Pons (tissue), 1 donor: ENCODE measurements around the gene DNAI4.
"Not testable (repeated sequence)": the region's sequence is repeated elsewhere in the genome, so short reads cannot be mapped to it uniquely, and the experiment has no call there.

Source experiments
- DNase-seq: peaks from one replicate; pipeline ENCODE4 v3.0.0-alpha.2; 2016; ENCODE audit warnings: low spot score

DNAI4 gene, protein sequence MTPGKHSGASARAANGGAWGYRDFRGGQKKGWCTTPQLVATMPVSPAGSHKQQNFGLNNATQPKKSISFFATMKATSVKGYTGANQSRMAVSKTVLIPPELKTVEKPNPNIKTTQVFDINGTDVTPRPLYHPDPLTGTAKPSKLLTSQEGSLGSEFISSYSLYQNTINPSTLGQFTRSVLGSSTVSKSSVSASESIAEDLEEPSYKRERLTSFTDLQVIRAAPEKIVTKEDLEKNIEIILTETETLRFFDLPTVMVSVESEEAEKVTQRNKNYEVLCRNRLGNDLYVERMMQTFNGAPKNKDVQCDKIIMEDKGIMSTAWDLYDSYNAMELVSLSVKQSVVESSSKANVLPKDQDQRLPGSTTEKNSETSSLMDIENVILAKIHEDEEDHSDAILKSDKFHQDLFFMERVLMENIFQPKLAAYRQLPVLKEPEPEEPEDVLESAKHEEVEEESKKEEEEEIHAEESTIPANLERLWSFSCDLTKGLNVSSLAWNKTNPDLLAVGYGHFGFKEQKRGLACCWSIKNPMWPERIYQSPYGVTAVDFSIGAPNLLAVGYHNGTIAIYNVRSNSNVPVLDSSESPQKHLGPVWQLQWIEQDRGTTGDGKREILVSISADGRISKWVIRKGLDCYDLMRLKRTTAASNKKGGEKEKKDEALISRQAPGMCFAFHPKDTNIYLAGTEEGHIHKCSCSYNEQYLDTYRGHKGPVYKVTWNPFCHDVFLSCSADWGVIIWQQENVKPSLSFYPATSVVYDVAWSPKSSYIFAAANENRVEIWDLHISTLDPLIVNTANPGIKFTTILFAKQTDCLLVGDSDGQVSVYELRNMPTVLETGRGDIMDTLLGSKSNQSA

GRCh38 chr1:66924756-66925557 lies at the start of gene DNAI4, which contains the start of gene MIER1:
Gene DNAI4, minus strand, starts transcription at chr1:66924856. Its CDS starts 25 bp downstream, at chr1:66924831.
Gene MIER1, plus strand, starts transcription at chr1:66924990. Its CDS starts 39 bp downstream, at chr1:66925029.
- peak; percentile 97 for DNase-seq

DNA sequence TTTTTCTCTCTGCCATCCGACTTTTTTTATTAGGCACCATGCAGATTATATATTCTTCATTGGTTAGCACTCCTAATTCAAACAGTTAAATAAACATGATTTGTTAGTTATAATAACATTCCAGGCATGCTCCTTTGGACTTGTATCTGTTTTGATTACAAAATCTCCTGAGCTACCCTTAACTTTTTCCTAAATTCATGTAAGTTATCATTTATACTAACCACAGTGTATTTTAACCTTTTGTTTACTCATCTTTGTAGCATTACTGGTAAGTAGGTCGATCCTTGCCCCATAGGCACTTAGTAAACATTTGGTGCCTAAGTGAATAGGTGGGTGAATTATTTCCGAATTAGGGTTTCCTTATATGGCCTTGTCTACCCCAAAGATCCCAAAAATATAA lies 43.9 kb upstream of the DNAI4 start:
- DNase-seq = no peak

- DNase-seq = not testable (repeated sequence)
Measured at GRCh38 chr1:66966188-66966873, 41.7 kb upstream of the DNAI4 start.

- DNase-seq = no peak
Measured at GRCh38 chr1:66957938-66958337, 33.3 kb upstream of the DNAI4 start.

DNA sequence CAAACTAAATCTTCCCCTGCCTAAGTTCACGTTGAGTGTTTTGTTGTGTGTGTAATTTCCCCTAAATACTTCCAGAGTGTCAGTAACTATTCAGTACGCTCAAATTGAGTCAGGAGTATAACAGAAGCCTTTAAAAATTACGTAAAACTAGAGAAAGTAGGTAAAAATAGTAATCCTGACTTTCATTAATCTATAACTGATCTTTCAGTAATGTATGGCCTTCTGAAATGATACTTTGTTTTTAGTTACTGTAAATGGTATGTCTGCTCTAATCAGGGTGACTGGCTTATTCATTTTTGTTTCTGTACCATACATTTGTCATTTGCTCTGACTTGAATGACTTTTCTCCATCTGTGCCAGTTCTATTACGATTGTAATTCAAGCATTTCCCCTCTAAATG lies 29.6 kb upstream of the DNAI4 start:
- DNase-seq = no peak

- no peak for DNase-seq
Measured at GRCh38 chr1:66951513-66951912, 26.9 kb upstream of the DNAI4 start.

DNA sequence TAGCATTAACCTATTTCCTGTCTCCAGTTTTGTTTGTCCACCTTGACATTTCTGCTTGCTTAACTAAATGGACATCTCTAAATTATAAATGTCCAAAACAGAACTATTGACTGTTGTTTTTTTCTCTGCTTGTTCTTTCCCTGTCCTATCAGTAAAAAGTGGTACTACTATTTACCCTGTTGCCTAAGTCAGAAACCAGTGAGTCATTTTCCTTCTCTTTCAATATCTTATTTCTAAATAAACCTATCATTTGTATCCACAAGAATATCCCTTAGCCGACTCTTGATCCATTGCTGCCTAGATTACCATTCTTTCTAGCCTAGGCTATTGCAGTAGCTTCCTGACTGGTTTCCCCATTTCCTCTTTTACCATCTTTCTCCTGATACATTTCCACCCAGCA lies 22.6 kb upstream of the DNAI4 start:
- DNase-seq = no peak

DNA sequence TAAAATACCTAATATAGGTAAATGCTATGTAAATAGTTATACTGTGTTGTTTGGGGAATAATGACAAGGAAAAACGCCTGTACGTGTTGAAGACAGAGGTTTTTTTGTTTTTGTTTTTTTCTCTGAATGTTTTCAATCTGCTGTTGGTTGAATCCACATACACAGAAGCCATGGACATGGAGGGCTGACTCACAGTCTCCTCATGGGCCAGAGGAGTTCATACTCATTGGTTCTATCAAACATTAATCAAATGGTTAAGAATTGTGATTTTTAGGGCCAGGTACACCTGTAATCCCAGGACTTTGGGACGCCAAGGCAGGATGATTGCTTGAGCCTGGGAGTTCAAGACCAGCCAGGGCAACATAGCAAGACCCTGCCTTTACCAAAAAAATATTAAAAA lies 20.7 kb upstream of the DNAI4 start:
- DNase-seq = no peak

DNA sequence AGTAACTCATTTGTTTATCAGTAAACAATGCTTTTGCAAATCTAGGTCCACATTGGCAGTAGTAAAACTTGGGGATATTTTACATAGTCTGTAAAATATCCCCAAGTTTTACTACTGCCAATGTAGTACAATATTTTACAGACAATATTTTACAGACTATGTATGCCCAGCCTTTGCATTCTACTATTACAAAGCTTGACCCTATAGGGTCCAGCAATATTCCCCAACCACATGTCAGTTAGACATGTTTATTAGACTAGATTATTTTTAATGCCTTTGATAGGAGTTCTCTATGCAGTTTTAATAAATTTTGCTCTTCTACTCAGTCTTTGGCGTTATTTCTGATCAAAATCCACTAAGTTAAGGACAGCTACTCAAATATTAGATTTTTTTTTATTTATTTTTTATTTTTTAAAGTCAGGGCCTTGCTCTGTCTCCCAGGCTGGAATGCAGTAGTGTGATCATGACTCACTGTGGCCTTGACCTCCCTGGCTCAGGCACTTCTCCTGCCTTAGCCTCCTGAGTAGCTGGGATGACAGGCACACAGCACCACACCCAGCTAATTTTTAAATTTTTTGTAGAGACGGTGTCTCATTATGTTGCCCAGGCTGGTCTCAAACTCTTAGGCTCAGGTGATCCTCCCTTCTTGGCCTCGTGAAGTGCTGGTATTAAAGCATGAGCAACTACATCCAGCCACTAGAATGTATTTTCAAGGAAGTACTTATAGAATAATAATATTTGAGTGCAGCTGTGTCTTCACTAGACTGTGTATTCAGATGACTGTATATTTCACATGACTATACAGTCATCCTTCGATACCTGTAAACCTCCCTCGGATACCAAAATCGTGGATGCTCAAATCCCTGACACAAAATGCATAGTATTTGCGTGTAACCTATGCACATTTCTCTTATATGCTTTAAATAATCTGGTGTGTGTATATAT lies 19.9 kb upstream of the DNAI4 start:
- DNase-seq = no peak

DNA sequence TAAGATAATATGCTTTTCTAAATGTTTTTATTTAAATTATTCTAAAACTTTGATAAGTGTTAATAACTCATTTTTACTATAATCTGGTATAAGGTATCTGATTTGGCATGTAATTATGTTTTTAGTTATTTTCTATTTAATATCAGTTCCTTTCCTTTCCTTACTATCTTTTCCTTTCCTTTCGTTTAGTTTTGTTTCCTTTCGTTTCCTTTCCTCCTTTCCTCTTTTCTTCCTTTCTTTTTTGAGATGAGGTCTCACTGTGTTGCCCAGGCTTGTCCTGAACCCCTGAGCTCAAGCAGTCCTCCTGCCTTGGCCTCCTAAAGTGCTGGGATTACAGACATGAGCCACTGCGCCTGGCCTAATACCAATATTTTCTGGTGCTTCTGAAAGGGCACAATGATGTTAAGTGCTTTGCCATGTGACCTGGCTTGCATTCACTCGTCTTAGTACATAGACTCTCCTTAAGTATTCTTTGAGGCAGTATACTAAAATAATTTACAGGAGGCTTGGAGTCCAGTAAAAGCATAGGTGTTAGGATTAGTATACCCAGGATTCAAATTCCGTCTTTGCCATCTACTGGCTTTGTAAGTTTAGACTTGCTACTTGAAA lies 18.8 kb upstream of the DNAI4 start:
- DNase-seq = no peak

GRCh38 chr1:66940981-66941380 lies 16.3 kb upstream of the DNAI4 start:
- no peak for DNase-seq

DNA sequence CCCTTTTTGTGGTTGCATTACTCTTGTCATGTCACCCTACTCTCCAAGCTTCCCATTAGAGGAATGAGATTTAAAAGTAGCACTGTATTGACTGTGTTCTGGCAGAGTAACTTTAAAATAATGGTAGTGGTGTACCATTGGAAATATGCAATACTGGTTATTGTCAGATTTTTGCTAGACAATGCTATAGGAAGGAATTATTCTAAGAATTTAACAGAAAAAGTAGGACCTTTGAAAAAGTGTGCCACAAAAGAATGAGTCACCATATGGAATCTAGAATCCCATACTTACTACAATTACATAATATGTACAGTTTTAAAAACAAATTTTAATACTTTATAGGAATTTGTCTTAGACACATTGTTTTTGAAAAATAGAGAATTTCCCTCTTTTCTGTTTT lies 14.0 kb upstream of the DNAI4 start:
- DNase-seq = no peak

- no peak for DNase-seq
Measured at GRCh38 chr1:66937529-66938234, 13.0 kb upstream of the DNAI4 start.

- DNase-seq = no peak
Measured at GRCh38 chr1:66933887-66934700, 9.4 kb upstream of the DNAI4 start.

- no peak for DNase-seq
Measured at GRCh38 chr1:66932291-66932690, 7.6 kb upstream of the DNAI4 start.

GRCh38 chr1:66931590-66931989 lies 6.9 kb upstream of the DNAI4 start:
- no peak for DNase-seq

- no peak for DNase-seq
Measured at GRCh38 chr1:66930823-66931174, 6.1 kb upstream of the DNAI4 start.

DNA sequence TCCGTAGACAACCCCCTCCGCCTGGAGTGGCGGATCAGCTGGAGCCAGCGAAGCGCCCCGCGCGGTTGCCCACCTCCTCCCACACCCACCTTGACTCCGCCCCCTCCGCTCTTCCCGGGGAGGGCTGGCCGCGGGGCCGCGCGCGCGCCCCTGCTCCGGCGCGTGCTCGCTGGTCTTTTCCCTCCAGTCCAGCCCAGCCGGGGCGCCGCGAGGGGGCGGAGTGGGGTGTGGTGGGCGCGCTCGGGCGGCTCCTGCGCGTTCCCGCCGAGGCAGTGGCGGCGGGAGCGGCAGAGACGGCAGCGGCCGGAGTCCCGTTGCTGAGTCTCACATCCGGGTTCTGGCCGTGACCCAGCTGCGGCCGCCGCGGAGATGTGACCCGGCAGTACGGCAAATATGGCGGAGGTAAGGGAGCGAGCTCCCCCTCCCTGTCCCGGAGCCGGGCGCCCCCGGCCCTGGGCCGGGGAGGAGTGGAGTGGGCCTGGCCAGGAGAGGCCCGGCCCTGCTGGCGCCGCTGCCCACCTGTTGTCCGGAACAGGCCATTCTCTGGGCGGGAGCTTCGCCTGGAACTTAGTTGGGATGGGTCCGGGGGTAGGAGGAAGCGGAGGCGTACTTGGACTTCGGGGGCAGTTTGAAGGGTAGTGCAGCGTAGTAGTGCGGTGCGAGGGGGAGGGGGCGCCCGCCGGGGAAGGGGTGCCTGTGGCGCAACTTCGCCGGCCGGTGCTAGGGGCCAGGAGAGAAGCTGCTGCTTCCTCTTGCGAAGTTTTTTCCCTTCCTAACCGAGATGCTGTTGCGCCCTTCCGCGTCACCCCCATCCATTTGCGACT lies 5.6 kb upstream of the DNAI4 start:
- DNase-seq = peak; percentile 94
